Upper lobe of left lung (tissue), 6 donors: ENCODE measurements around the gene PFDN6. TPM values are rescaled to one million over a fixed set of nuclear protein-coding genes. Genes with fewer than 3 reads are reported as not detected.

Source experiments
- ATAC-seq, 2 donors: fragments of 200-7000 bp; cut with Tn5 transposase; one replicate each; pipeline ENCODE4 v1.9.1; 2022; ENCODE audit warnings: mild to moderate bottlenecking in 2 of 2, moderate library complexity in 2 of 2; ENCODE audit not compliant: low FRiP score in 2 of 2
- DNase-seq, 2 donors: peaks; one replicate each; pipeline ENCODE4 v3.0.0-alpha.2; 2019 to 2020
- H3K27ac ChIP-seq, 4 donors: fragments of 200-600 bp; sonication (generic); one replicate each; pipeline ENCODE4 v1.5.1; 2016 to 2019
- H3K27me3 ChIP-seq, 4 donors: fragments of 200-600 bp; sonication (generic); one replicate each; pipeline ENCODE4 v1.5.1; 2017 to 2019
- H3K36me3 ChIP-seq, 4 donors: fragments of 200-600 bp; sonication (generic); one replicate each; pipeline ENCODE4 v1.5.1; 2016 to 2019
- H3K4me1 ChIP-seq, 4 donors: fragments of 200-600 bp; sonication (generic); one replicate each; pipeline ENCODE4 v1.5.1; 2018 to 2019
- H3K4me3 ChIP-seq, 4 donors: fragments of 200-600 bp; sonication (generic); one replicate each; pipeline ENCODE4 v1.5.1; 2017 to 2019; ENCODE audit warnings: mild to moderate bottlenecking in 2 of 4, moderate library complexity in 1 of 4
- H3K9me3 ChIP-seq, 4 donors: fragments of 200-600 bp; sonication (generic); one replicate each; pipeline ENCODE4 v1.5.1; 2018 to 2019
- CTCF ChIP-seq, 6 experiments: fragments of 450-650 bp in 4 of 6; fragments of 200-600 bp in 2 of 6; sonication (generic) in 2 of 6; IDR thresholded peaks; one replicate each; pipeline ENCODE4 v1.5.1; 2016 to 2019; ENCODE audit warnings: antibody characterized with exemption in 6 of 6
- EP300 ChIP-seq, 4 donors: sonication (generic); formaldehyde crosslinking; IDR thresholded peaks; one replicate each; pipeline ENCODE4 v1.5.1; 2017; ENCODE audit warnings: antibody characterized with exemption in 4 of 4, control low read depth in 2 of 4
- POLR2A ChIP-seq, 4 donors: fragments of 450-650 bp; IDR thresholded peaks; one replicate each; pipeline ENCODE4 v1.5.1; 2016 to 2017; ENCODE audit warnings: antibody characterized with exemption in 4 of 4, mild to moderate bottlenecking in 2 of 4
- WGBS, 2 donors: methylation state at CpG; one replicate each; pipeline ENCODE4 v1.1.5; 2017 to 2018; 5-methylcytosine and 5-hydroxymethylcytosine counted together
- total RNA-seq, 6 donors: library from RNA; depleted of rRNA in 4 of 6; stranded (reverse); fragments of >200 nt in 4 of 6; gene quantifications; one replicate each; pipeline versions ENCODE4 v1.1.0 to v1.2.1, GENCODE V29; 2016 to 2021
- donor health status: DM: no; HTN: no; CAD: no; lungs with moderate emphysema.
- donor health status: DM: no; HTN: yes; CAD: no; lungs with severe emphysema.

Gene PFDN6
- total RNA-seq, 6 donors from 2014 or later: 13.8 to 42.9 (median 30.7) TPM

- DNase-seq (no peak), ATAC-seq (no peak)
- Histone ChIP-seq H3K4me3 (no peak overlapping the region), H3K4me1 (no peaks in the 10 kb centered on the region), H3K9me3 (no peaks in the 10 kb centered on the region), H3K27me3 (no peaks in the 10 kb centered on the region), H3K36me3 (no peaks in the 10 kb centered on the region), H3K27ac (no peak overlapping the region)
- no peak for TF ChIP-seq CTCF (IDR thresholded peaks at IDR 0.05)
- TF ChIP-seq EP300 (IDR thresholded peaks at IDR 0.05): no peak
- no peak for TF ChIP-seq POLR2A (IDR thresholded peaks at IDR 0.05)
- 83 to 100% methylated on average over 2 of the region's 3 CpGs for WGBS, 2 donors
These were observed 47.1 kb downstream of the PFDN6 start for GRCh38 chr6:33336495-33336894.

GRCh38 chr6:33339193-33339592 lies 49.8 kb downstream of the PFDN6 start:
- Histone ChIP-seq H3K9me3 (no peaks in the 10 kb centered on the region), H3K27me3 (no peaks in the 10 kb centered on the region), H3K4me1 (peaks cover 3 to 8% (median 7%) of the 10 kb centered on the region in 4 donors), H3K4me3 (no peak overlapping the region), H3K36me3 (no peaks in the 10 kb centered on the region), H3K27ac (no peak overlapping the region)
- no peak for ATAC-seq
- TF ChIP-seq POLR2A (IDR thresholded peaks at IDR 0.05) (no peak), CTCF (IDR thresholded peaks at IDR 0.05) (no peak), EP300 (IDR thresholded peaks at IDR 0.05) (no peak)
- 78% methylated on average over 6 of the region's 6 CpGs for WGBS, 2 donors
- no peak for DNase-seq

Other genes starting within 250 kb of the PFDN6 start
- gene HLA-DPA1, start 216.0 kb upstream of the PFDN6 start, total RNA-seq: 100 to 1,000 TPM; 109 to 674 (median 399) TPM
- gene HLA-DPB1, start 213.6 kb upstream of the PFDN6 start, total RNA-seq: 100 to 1,000 TPM; 194 to 697 (median 373) TPM
- 1 to 10 TPM in 2 of 6 donors, under 1 TPM in 4; 0.20 to 2.1 (median 0.74) TPM for gene COL11A2, start 97.1 kb upstream of the PFDN6 start, total RNA-seq
- gene RXRB, start 88.9 kb upstream of the PFDN6 start, total RNA-seq: 10 to 100 TPM; 19.3 to 67.1 (median 48.4) TPM
- gene SLC39A7, start 88.7 kb upstream of the PFDN6 start, total RNA-seq: 100 to 1,000 TPM in 2 of 6 donors, 10 to 100 TPM in 4; 37.7 to 104 (median 86.7) TPM
- 10 to 100 TPM in 5 of 6 donors, 1 to 10 TPM in 1; 8.2 to 39.3 (median 28.7) TPM for gene HSD17B8, start 84.9 kb upstream of the PFDN6 start, total RNA-seq
- 10 to 100 TPM; 17.9 to 50.6 (median 40.4) TPM for gene RING1, start 81.1 kb upstream of the PFDN6 start, total RNA-seq
- 100 to 1,000 TPM in 1 of 6 donors, 10 to 100 TPM in 5; 30.1 to 170 (median 45.8) TPM for gene VPS52, start 17.7 kb upstream of the PFDN6 start, total RNA-seq
- 1,000 to 10,000 TPM in 4 of 6 donors, 100 to 1,000 TPM in 2; 535 to 2,038 (median 1,627) TPM for gene RPS18, start 17.5 kb upstream of the PFDN6 start, total RNA-seq
- 10 to 100 TPM; 20.1 to 29.7 (median 23.2) TPM for gene B3GALT4, start 12.5 kb upstream of the PFDN6 start, total RNA-seq
- gene WDR46, start 362 bp upstream of the PFDN6 start, total RNA-seq: 10 to 100 TPM; 21.1 to 50.3 (median 41.7) TPM
- 100 to 1,000 TPM in 2 of 6 donors, 10 to 100 TPM in 4; 56.5 to 149 (median 77.9) TPM for gene RGL2, start 9.3 kb downstream of the PFDN6 start, total RNA-seq
- gene TAPBP, start 24.5 kb downstream of the PFDN6 start, total RNA-seq: 100 to 1,000 TPM; 131 to 310 (median 221) TPM
- gene ZBTB22, start 28.1 kb downstream of the PFDN6 start, total RNA-seq: 10 to 100 TPM; 24.2 to 32.5 (median 28.2) TPM
- gene DAXX, start 33.4 kb downstream of the PFDN6 start, total RNA-seq: 10 to 100 TPM; 29.3 to 57.6 (median 43.5) TPM
- 10 to 100 TPM in 1 of 6 donors, 1 to 10 TPM in 5; 1.2 to 11.8 (median 4.4) TPM for gene KIFC1, start 102.2 kb downstream of the PFDN6 start, total RNA-seq
- gene PHF1, start 121.4 kb downstream of the PFDN6 start, total RNA-seq: 100 to 1,000 TPM in 1 of 6 donors, 10 to 100 TPM in 5; 61.7 to 150 (median 65.5) TPM
- gene CUTA, start 128.5 kb downstream of the PFDN6 start, total RNA-seq: 100 to 1,000 TPM in 4 of 6 donors, 10 to 100 TPM in 2; 53.4 to 171 (median 112) TPM
- 10 to 100 TPM in 5 of 6 donors, 1 to 10 TPM in 1; 8.2 to 57.6 (median 19.5) TPM for gene SYNGAP1, start 130.5 kb downstream of the PFDN6 start, total RNA-seq
- 1 to 10 TPM; 3.2 to 8.7 (median 6.1) TPM for gene ZBTB9, start 165.0 kb downstream of the PFDN6 start, total RNA-seq